ENCODE data around the gene TTC27. TPM values are rescaled to one million over a fixed set of nuclear protein-coding genes. Genes with fewer than 3 reads are reported as not detected.
"Not testable (repeated sequence)": the region's sequence is repeated elsewhere in the genome, so short reads cannot be mapped to it uniquely, and the experiment has no call there.

The TTC27 gene
- total and polyA plus RNA-seq, 8 donors = 3.4 to 13.3 (median 9.9) TPM

DNA sequence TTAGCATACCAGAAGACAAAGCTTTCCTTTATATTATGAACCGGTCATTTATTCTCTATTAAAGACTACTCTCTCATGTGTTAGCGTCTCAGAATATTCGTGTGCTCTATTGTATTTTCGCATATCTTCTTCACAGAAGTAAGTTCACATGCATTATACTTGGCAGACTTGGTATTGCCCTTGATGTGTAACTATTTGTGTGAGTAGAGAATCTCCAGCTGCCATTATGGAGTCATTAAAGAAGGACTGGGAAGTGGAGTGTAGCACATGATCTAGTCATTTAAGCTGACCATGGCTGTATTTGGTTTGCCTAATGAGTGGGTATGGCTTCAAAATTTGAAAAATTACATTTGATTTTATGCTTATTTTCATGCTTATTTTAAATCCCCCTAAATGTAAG lies 92.9 kb downstream of the TTC27 start:
- no peak for ATAC-seq

GRCh38 chr2:32721376-32721775 lies 93.5 kb downstream of the TTC27 start:
- TF ChIP-seq, protein P1, sequence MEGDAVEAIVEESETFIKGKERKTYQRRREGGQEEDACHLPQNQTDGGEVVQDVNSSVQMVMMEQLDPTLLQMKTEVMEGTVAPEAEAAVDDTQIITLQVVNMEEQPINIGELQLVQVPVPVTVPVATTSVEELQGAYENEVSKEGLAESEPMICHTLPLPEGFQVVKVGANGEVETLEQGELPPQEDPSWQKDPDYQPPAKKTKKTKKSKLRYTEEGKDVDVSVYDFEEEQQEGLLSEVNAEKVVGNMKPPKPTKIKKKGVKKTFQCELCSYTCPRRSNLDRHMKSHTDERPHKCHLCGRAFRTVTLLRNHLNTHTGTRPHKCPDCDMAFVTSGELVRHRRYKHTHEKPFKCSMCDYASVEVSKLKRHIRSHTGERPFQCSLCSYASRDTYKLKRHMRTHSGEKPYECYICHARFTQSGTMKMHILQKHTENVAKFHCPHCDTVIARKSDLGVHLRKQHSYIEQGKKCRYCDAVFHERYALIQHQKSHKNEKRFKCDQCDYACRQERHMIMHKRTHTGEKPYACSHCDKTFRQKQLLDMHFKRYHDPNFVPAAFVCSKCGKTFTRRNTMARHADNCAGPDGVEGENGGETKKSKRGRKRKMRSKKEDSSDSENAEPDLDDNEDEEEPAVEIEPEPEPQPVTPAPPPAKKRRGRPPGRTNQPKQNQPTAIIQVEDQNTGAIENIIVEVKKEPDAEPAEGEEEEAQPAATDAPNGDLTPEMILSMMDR (IDR thresholded peaks at IDR 0.05) = no peak
- Histone ChIP-seq H3K4me1 (no peaks in the 10 kb centered on the region), H3K9me3 (no peaks in the 10 kb centered on the region), H3K36me3 (no peaks in the 10 kb centered on the region), H3K27ac (no peak overlapping the region), H3K27me3 (no peaks in the 10 kb centered on the region), H3K4me3 (no peak overlapping the region)
- no peak for FAIRE-seq
- 88 to 95% methylated on average over 1 of the region's 1 CpG for WGBS, 2 donors
- no peak for DNase-seq
- intact Hi-C loops (cut with DNase I) = no loop called here
- no peak for ATAC-seq

More for the DNA sequence above, 92.9 kb downstream of the TTC27 start:
- FAIRE-seq (no peak), DNase-seq (no peak)
- Histone ChIP-seq H3K27ac (no peak overlapping the region), H3K4me3 (no peak overlapping the region), H3K4me1 (no peaks in the 10 kb centered on the region), H3K36me3 (no peaks in the 10 kb centered on the region), H3K9me3 (no peaks in the 10 kb centered on the region), H3K27me3 (no peaks in the 10 kb centered on the region)
- TF ChIP-seq, protein P1 (IDR thresholded peaks at IDR 0.05) = no peak
- intact Hi-C loops (cut with DNase I) = no loop called here
- WGBS, 2 donors = 95 to 97% methylated on average over 4 of the region's 4 CpGs

DNA sequence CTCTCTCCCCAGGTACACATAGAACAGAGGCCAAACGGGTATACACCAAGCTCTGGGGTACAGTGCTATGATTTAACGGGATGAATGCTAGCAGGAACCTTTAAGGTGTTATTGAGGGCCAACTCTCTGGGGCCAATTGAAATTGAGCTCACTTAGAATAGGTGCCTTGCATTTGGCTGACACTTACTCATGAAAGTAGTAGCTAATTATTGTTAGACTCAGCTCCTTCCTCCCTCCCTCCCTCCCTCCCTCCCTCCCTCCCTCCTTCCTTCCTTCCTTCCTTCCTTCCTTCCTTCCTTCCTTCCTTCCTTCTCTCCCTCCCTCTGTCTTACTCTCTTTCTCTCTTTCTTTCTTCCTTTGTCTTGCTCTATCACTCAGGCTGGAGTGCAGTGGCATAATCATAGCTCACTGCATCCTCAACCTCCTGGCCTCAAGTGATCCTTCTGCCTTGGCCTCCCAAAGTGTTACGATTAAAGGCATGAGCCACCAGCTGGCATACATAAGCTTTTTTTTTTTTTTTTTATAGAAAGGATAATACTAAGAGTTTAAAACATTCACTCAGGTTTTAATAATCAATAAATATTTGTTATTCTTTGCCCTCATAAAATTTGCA lies 95.7 kb downstream of the TTC27 start:
- DNase-seq (no peak), ATAC-seq (no peak), FAIRE-seq (no peak)
- Histone ChIP-seq H3K9me3 (no peaks in the 10 kb centered on the region), H3K4me3 (no peak overlapping the region), H3K36me3 (no peaks in the 10 kb centered on the region), H3K27ac (no peak overlapping the region), H3K27me3 (no peaks in the 10 kb centered on the region), H3K4me1 (no peaks in the 10 kb centered on the region)
- WGBS, 2 donors = 90 to 91% methylated on average over 3 of the region's 3 CpGs
- intact Hi-C loops (cut with DNase I) = no loop called here
- TF ChIP-seq, protein P1 (IDR thresholded peaks at IDR 0.05) = no peak

DNA sequence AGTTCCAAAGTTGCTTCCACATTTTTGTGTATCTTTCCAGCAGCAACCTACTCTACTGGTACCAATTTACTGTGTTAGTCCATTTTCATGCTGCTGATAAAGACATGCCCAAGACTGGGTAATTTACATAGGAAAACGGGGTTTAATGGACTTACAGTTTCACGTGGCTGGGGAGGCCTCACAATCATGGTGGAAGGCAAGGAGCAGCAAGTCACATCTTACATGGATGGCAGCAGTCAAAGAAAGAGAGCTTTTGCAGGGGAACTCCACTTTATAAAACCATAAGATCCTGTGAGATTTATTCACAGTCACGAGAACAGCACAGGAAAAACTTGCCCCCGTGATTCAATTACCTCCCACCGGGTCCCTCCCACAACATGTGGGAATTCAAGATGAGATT lies 98.8 kb downstream of the TTC27 start:
- H3K27ac ChIP-seq; H3K4me1 ChIP-seq; H3K36me3 ChIP-seq; intact Hi-C loops (cut with DNase I); DNase-seq; FAIRE-seq; ATAC-seq; H3K9me3 ChIP-seq; H3K27me3 ChIP-seq; H3K4me3 ChIP-seq: not testable (repeated sequence)
- 96 to 97% methylated on average over 5 of the region's 5 CpGs for WGBS, 2 donors

DNA sequence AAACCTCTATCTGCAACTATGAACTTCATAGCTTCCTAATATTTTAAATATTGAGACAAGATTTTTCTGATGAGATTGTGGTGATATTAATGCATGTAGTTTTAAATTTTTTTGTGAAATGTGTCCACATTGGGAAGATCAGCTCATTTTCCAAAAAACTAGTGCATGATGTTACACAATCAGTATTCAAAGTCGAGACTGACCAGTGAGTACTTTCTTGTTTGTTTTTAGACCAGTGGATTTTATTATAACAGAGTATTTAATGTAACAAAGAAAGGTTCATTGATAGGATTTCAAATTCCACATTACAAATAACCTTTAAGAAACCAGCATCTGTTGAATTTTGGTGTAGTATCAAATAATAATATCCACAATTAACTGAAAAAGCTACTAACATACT lies 99.3 kb downstream of the TTC27 start:
- no peak for FAIRE-seq

DNA sequence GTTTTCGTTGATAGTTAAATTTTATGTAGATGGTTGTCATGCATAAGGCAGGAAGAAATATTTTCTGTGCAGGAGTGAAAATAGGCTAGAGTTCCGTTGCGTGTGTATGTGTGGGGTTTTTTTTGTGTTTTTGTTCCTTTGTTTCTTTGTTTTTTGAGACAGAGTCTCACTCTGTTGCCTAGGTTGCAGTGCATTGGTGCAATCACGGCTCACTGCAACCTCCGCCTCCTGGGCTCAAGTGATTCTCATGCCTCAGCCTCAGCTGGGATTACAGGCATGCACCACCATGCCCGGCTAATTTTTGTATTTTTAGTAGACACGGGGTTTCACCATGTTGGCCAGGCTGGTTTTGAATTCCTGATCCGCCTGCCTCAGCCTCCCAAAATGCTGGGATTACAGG lies 103.1 kb downstream of the TTC27 start:
- H3K27me3 ChIP-seq; H3K4me1 ChIP-seq; ATAC-seq; H3K9me3 ChIP-seq; H3K4me3 ChIP-seq; FAIRE-seq; intact Hi-C loops (cut with DNase I); DNase-seq; H3K36me3 ChIP-seq; H3K27ac ChIP-seq: not testable (repeated sequence)
- WGBS, 2 donors = 95 to 96% methylated on average over 8 of the region's 8 CpGs

More for the DNA sequence above, 99.3 kb downstream of the TTC27 start:
- H3K4me1 ChIP-seq = no peaks in the 10 kb centered on the region
- ATAC-seq = no peak
- H3K9me3 ChIP-seq = no peaks in the 10 kb centered on the region
- WGBS, 2 donors = 75 to 80% methylated on average over 1 of the region's 1 CpG
- H3K4me3 ChIP-seq = no peak overlapping the region
- no peaks in the 10 kb centered on the region for H3K36me3 ChIP-seq
- intact Hi-C loops (cut with DNase I) = no loop called here
- H3K27me3 ChIP-seq = no peaks in the 10 kb centered on the region
- no peak overlapping the region for H3K27ac ChIP-seq
- TF ChIP-seq, protein P1 (IDR thresholded peaks at IDR 0.05) = no peak
- no peak for DNase-seq

Data from pancreas (tissue), 10 donors.